ENCODE results near the gene SELENOI.
A peak's percentile ranks its signal among the peaks of the same experiment; 100 is the strongest.

DNA sequence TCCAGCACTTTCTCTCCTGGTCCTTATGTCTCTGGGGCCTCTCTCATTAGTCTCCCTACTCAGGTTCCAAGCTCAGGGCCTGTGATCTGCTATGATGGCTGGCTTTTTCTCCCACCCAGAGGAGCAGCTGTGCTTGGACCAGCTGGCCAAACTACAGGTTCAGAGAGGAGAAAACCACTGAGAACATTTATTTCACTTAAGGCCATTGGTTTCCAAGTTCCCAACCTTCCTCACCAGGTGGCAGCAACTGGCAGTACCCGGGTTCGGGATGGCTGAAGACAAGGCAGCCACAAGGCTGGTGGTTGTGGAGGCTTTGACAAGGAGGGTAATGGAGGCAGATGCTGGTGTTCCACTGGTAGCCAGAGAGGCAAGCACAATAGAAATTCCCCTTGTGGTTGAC, 29.9 kb upstream of the SELENOI start:
- TF ChIP-seq, protein P1, sequence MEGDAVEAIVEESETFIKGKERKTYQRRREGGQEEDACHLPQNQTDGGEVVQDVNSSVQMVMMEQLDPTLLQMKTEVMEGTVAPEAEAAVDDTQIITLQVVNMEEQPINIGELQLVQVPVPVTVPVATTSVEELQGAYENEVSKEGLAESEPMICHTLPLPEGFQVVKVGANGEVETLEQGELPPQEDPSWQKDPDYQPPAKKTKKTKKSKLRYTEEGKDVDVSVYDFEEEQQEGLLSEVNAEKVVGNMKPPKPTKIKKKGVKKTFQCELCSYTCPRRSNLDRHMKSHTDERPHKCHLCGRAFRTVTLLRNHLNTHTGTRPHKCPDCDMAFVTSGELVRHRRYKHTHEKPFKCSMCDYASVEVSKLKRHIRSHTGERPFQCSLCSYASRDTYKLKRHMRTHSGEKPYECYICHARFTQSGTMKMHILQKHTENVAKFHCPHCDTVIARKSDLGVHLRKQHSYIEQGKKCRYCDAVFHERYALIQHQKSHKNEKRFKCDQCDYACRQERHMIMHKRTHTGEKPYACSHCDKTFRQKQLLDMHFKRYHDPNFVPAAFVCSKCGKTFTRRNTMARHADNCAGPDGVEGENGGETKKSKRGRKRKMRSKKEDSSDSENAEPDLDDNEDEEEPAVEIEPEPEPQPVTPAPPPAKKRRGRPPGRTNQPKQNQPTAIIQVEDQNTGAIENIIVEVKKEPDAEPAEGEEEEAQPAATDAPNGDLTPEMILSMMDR (optimal IDR thresholded peaks at IDR 0.05 in 1 of 3, IDR thresholded peaks at IDR 0.05 in 1 of 3, conservative IDR thresholded peaks at IDR 0.05 in 1 of 3; ENCODE audit: extremely low read depth in 1 of 3, insufficient read depth in 2 of 3, low read length in 3 of 3), result peak; percentile 27 to 49 (median 27)
- no peak for TF ChIP-seq EZH2 (IDR thresholded peaks at IDR 0.05; ENCODE audit: low read length)

All from keratinocyte (primary cell).